ENCODE data around the gene H2AZ2. TPM values are rescaled to one million over a fixed set of nuclear protein-coding genes. Genes with fewer than 3 reads are reported as not detected.

The H2AZ2 gene
- total and polyA plus RNA-seq, 2 donors from 2014 or later, result 121 to 140 TPM

- Histone ChIP-seq H3K27me3 (ENCODE audit: control insufficient read depth, insufficient read depth, low read length) (no peaks in the 10 kb centered on the region), H3K4me1 (ENCODE audit: control insufficient read depth in 2 of 3, insufficient read depth in 2 of 3, low read depth in 1 of 3, low read length in 3 of 3) (no peaks in the 10 kb centered on the region), H3K36me3 (ENCODE audit: control insufficient read depth in 2 of 3, insufficient read depth in 3 of 3, low read length in 3 of 3) (no peaks in the 10 kb centered on the region), H3K27ac (ENCODE audit: low read depth in 2 of 2, low read length in 2 of 2) (no peak overlapping the region), H3K9ac (ENCODE audit: low read length in 3 of 3) (no peak overlapping the region), H3K9me3 (ENCODE audit: control insufficient read depth in 2 of 3, insufficient read depth in 1 of 3, low read length in 3 of 3) (no peaks in the 10 kb centered on the region), H3K4me3 (ENCODE audit: low read length in 3 of 3) (no peak overlapping the region)
- intact Hi-C loops (cut with DNase I), result no loop called here
- no peak for DNase-seq
- TF ChIP-seq CTCF (IDR thresholded peaks at IDR 0.05; ENCODE audit: borderline replicate concordance, extremely low read depth, insufficient read depth), result no peak
- FAIRE-seq, result no peak
Observed at GRCh38 chr7:44891372-44891771, 43.5 kb upstream of the H2AZ2 start.

GRCh38 chr7:44889086-44889781 lies 41.3 kb upstream of the H2AZ2 start:
- Histone ChIP-seq H3K9ac (ENCODE audit: low read length in 3 of 3) (no peak overlapping the region), H3K36me3 (ENCODE audit: control insufficient read depth in 2 of 3, insufficient read depth in 3 of 3, low read length in 3 of 3) (no peaks in the 10 kb centered on the region), H3K27ac (ENCODE audit: low read depth in 2 of 2, low read length in 2 of 2) (no peak overlapping the region), H3K27me3 (ENCODE audit: control insufficient read depth, insufficient read depth, low read length) (no peaks in the 10 kb centered on the region), H3K4me1 (ENCODE audit: control insufficient read depth in 2 of 3, insufficient read depth in 2 of 3, low read depth in 1 of 3, low read length in 3 of 3) (peaks cover 0 to 7% (median 0%) of the 10 kb centered on the region in 3 donors), H3K4me3 (ENCODE audit: low read length in 3 of 3) (no peak overlapping the region), H3K9me3 (ENCODE audit: control insufficient read depth in 2 of 3, insufficient read depth in 1 of 3, low read length in 3 of 3) (peaks cover 0 to under 1% (median 0%) of the 10 kb centered on the region in 3 donors)
- DNase-seq, result no peak
- intact Hi-C loops (cut with DNase I), result no loop called here
- no peak for TF ChIP-seq CTCF (IDR thresholded peaks at IDR 0.05; ENCODE audit: borderline replicate concordance, extremely low read depth, insufficient read depth)
- no peak for FAIRE-seq

- DNase-seq (no peak), FAIRE-seq (no peak)
- Histone ChIP-seq H3K9me3 (ENCODE audit: control insufficient read depth in 2 of 3, insufficient read depth in 1 of 3, low read length in 3 of 3) (peaks cover 0 to 5% (median 0%) of the 10 kb centered on the region in 3 donors), H3K4me1 (ENCODE audit: control insufficient read depth in 2 of 3, insufficient read depth in 2 of 3, low read depth in 1 of 3, low read length in 3 of 3) (peaks cover 0 to 20% (median 0%) of the 10 kb centered on the region in 3 donors), H3K9ac (ENCODE audit: low read length in 3 of 3) (no peak overlapping the region), H3K36me3 (ENCODE audit: control insufficient read depth in 2 of 3, insufficient read depth in 3 of 3, low read length in 3 of 3) (no peaks in the 10 kb centered on the region), H3K27me3 (ENCODE audit: control insufficient read depth, insufficient read depth, low read length) (no peaks in the 10 kb centered on the region), H3K27ac (ENCODE audit: low read depth in 2 of 2, low read length in 2 of 2) (no peak overlapping the region), H3K4me3 (ENCODE audit: low read length in 3 of 3) (no peak overlapping the region)
- TF ChIP-seq CTCF (IDR thresholded peaks at IDR 0.05; ENCODE audit: borderline replicate concordance, extremely low read depth, insufficient read depth), result no peak
- intact Hi-C loops (cut with DNase I), result no loop called here
Observed at GRCh38 chr7:44887293-44887692, 39.4 kb upstream of the H2AZ2 start.

All from kidney (tissue), 14 donors.